Measurements from ENCODE around the gene SHC1.
"Not testable (repeated sequence)": the region's sequence is repeated elsewhere in the genome, so short reads cannot be mapped to it uniquely, and the experiment has no call there.

The SHC1 gene

GRCh38 chr1:154996966-154997701 lies 26.6 kb upstream of the SHC1 start:
- DNase-seq (ENCODE audit: extremely low read depth in 1 of 2, low read depth in 1 of 2), result no peak

GRCh38 chr1:154995301-154995983 lies 24.9 kb upstream of the SHC1 start:
- not testable (repeated sequence) for DNase-seq (ENCODE audit: extremely low read depth in 1 of 2, low read depth in 1 of 2)

- DNase-seq (ENCODE audit: extremely low read depth in 1 of 2, low read depth in 1 of 2), result no peak
Observed at GRCh38 chr1:154994591-154994990, 24.0 kb upstream of the SHC1 start.

GRCh38 chr1:154994269-154994587 lies 23.7 kb upstream of the SHC1 start:
- DNase-seq (ENCODE audit: extremely low read depth in 1 of 2, low read depth in 1 of 2), result no peak

- DNase-seq (ENCODE audit: extremely low read depth in 1 of 2, low read depth in 1 of 2), result no peak
Observed at GRCh38 chr1:154993572-154994268, 23.2 kb upstream of the SHC1 start, which contains the start of gene LENEP. TSS of gene LENEP (plus strand) at chr1:154993586. CDS start at chr1:154993608, 22 bp downstream.

GRCh38 chr1:154992721-154993571 lies 22.4 kb upstream of the SHC1 start:
- no peak for DNase-seq (ENCODE audit: extremely low read depth in 1 of 2, low read depth in 1 of 2)

- no peak for DNase-seq (ENCODE audit: extremely low read depth in 1 of 2, low read depth in 1 of 2)
Observed at GRCh38 chr1:154990276-154990675, 19.7 kb upstream of the SHC1 start.

- no peak for DNase-seq (ENCODE audit: extremely low read depth in 1 of 2, low read depth in 1 of 2)
Observed at GRCh38 chr1:154989195-154989860, 18.8 kb upstream of the SHC1 start.

GRCh38 chr1:154988058-154988954 lies 17.8 kb upstream of the SHC1 start:
- no peak for DNase-seq (ENCODE audit: extremely low read depth in 1 of 2, low read depth in 1 of 2)

- DNase-seq (ENCODE audit: extremely low read depth in 1 of 2, low read depth in 1 of 2), result no peak
Observed at GRCh38 chr1:154987326-154987725, 16.8 kb upstream of the SHC1 start.

- not testable (repeated sequence) for DNase-seq (ENCODE audit: extremely low read depth in 1 of 2, low read depth in 1 of 2)
Observed at GRCh38 chr1:154986736-154987135, 16.2 kb upstream of the SHC1 start.

- DNase-seq (ENCODE audit: extremely low read depth in 1 of 2, low read depth in 1 of 2), result no peak
Observed at GRCh38 chr1:154983776-154984466, 13.4 kb upstream of the SHC1 start.

- DNase-seq (ENCODE audit: extremely low read depth in 1 of 2, low read depth in 1 of 2), result peak; percentile 85 to 87
Observed at GRCh38 chr1:154982897-154983648, 12.5 kb upstream of the SHC1 start, which contains the start of gene FLAD1. TSS of gene FLAD1 (plus strand) at chr1:154983344. CDS start at chr1:154983695, 351 bp downstream.

- no peak for DNase-seq (ENCODE audit: extremely low read depth in 1 of 2, low read depth in 1 of 2)
Observed at GRCh38 chr1:154982341-154982740, 11.8 kb upstream of the SHC1 start.

GRCh38 chr1:154978360-154978759 lies 7.8 kb upstream of the SHC1 start:
- DNase-seq (ENCODE audit: extremely low read depth in 1 of 2, low read depth in 1 of 2), result no peak

GRCh38 chr1:154977762-154978161 lies 7.2 kb upstream of the SHC1 start:
- DNase-seq (ENCODE audit: extremely low read depth in 1 of 2, low read depth in 1 of 2), result not testable (repeated sequence)

GRCh38 chr1:154975409-154976059 lies 5.0 kb upstream of the SHC1 start:
- peak in 1 of 2 donors; percentile 27 for DNase-seq (ENCODE audit: extremely low read depth in 1 of 2, low read depth in 1 of 2)
